Endodermal cell (in vitro differentiated cells): Measurements from ENCODE around the gene MED19. TPM values are rescaled to one million over a fixed set of nuclear protein-coding genes. Genes with fewer than 3 reads are reported as not detected.

ENCODE experiments used
- DNase-seq: peaks from one replicate; pipeline ENCODE4 v3.0.0-alpha.2; 2017
- H3K27ac ChIP-seq: 2 replicates; pipeline ENCODE4 v1.5.1; 2013; ENCODE audit warnings: mild to moderate bottlenecking, low read depth, low read length, moderate library complexity
- H3K27me3 ChIP-seq: 2 replicates; pipeline ENCODE4 v1.6.1; 2013; ENCODE audit warnings: mild to moderate bottlenecking, low read length, moderate library complexity; ENCODE audit not compliant: insufficient read depth, control insufficient read depth, poor library complexity, severe bottlenecking
- H3K36me3 ChIP-seq: 2 replicates; pipeline ENCODE4 v1.7.0; 2013; ENCODE audit warnings: mild to moderate bottlenecking, low read length, moderate library complexity; ENCODE audit not compliant: control insufficient read depth, insufficient read depth
- H3K4me1 ChIP-seq: one replicate; pipeline ENCODE4 v1.7.0; 2013; ENCODE audit warnings: low read length; ENCODE audit not compliant: control insufficient read depth, insufficient read depth
- H3K4me3 ChIP-seq: 2 replicates; pipeline ENCODE4 v1.5.1; 2013; ENCODE audit warnings: mild to moderate bottlenecking, low read length, moderate library complexity
- H3K9ac ChIP-seq: 2 replicates; pipeline ENCODE4 v1.6.1; 2013; ENCODE audit warnings: mild to moderate bottlenecking, low read length, moderate library complexity; ENCODE audit not compliant: poor library complexity, severe bottlenecking; ENCODE audit errors: extremely low read depth
- H3K9me3 ChIP-seq: 2 replicates; pipeline ENCODE4 v1.6.1; 2013; ENCODE audit warnings: mild to moderate bottlenecking, low read length, moderate library complexity; ENCODE audit not compliant: control insufficient read depth
- H3K27ac Mint-ChIP-seq: 2 replicates; pipeline ENCODE4 v1.8.0; 2020; ENCODE audit warnings: mixed read lengths
- H3K27me3 Mint-ChIP-seq: 2 replicates; pipeline ENCODE4 v1.8.0; 2021; ENCODE audit warnings: mild to moderate bottlenecking, mixed read lengths; ENCODE audit not compliant: insufficient read depth
- H3K36me3 Mint-ChIP-seq: 2 replicates; pipeline ENCODE4 v1.8.0; 2020; ENCODE audit warnings: low read depth, mixed read lengths
- H3K4me1 Mint-ChIP-seq: 2 replicates; pipeline ENCODE4 v1.8.0; 2020; ENCODE audit warnings: mixed read lengths
- H3K4me3 Mint-ChIP-seq: 2 replicates; pipeline ENCODE4 v1.8.0; 2020; ENCODE audit warnings: mild to moderate bottlenecking, moderate library complexity, mixed read lengths
- H3K9me3 Mint-ChIP-seq: 2 replicates; pipeline ENCODE4 v1.8.0; 2020; ENCODE audit warnings: mild to moderate bottlenecking, mixed read lengths
- CTCF ChIP-seq: fragments of 200-600 bp; sonication (generic); conservative IDR thresholded peaks from 2 replicates; pipeline ENCODE4 v1.5.0; 2021; ENCODE audit warnings: antibody characterized with exemption, mild to moderate bottlenecking
- WGBS, 2 experiments: methylation state at CpG; one replicate each; pipeline versions ENCODE4 v1.1.5 to v1.1.7; 2013; ENCODE audit warnings: missing lambda C conversion rate in 2 of 2, mixed read lengths in 1 of 2; ENCODE audit not compliant: insufficient coverage in 1 of 2, insufficient read length in 1 of 2; 5-methylcytosine and 5-hydroxymethylcytosine counted together
- long read RNA-seq, 4 experiments: library from polyadenylated mRNA in 2 of 4; library from RNA in 1 of 4; library from capped mRNA in 1 of 4; stranded (forward) in 3 of 4; unstranded in 1 of 4; transcript quantifications; one replicate each; pipeline ENCODE4 v2.0.0, GENCODE V29; 2020 to 2021; ENCODE audit warnings: inconsistent platforms in 1 of 4
- polyA plus RNA-seq, 2 experiments: library from polyadenylated mRNA; stranded (reverse); fragments of 50-300 nt; gene quantifications; one replicate each; pipeline ENCODE4 v1.2.3, GENCODE V29; 2013
- total RNA-seq, 2 donors: library from RNA; stranded (reverse); fragmentation: NEBNext Ultra II Directional in 1 of 2; extraction: Animal tissue kit (Norgen Biotek cat#: 25700) in 1 of 2; gene quantifications; 2 replicates in 1 of 2; 3 replicates in 1 of 2; pipeline ENCODE4 v1.2.1, GENCODE V29; 2021

Gene MED19, protein sequence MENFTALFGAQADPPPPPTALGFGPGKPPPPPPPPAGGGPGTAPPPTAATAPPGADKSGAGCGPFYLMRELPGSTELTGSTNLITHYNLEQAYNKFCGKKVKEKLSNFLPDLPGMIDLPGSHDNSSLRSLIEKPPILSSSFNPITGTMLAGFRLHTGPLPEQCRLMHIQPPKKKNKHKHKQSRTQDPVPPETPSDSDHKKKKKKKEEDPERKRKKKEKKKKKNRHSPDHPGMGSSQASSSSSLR
- total RNA-seq = 10 to 100 TPM; 18.5 TPM
- polyA plus RNA-seq (2013, experiment 1 of 2) = 30.2 TPM
- 28.0 TPM for polyA plus RNA-seq (2013, experiment 2 of 2)
- long read RNA-seq, experiment 1, transcript MED19-202 (5 exons, 1,203 nt) = major isoform, 8 of 17 reads
- long read RNA-seq, experiment 1, partial matches to known transcripts = 3 of 17 reads
- long read RNA-seq, experiment 1, other reads (novel, unspliced or antisense) = 6 of 17 reads
- long read RNA-seq, experiment 2, transcript MED19-202 (5 exons, 1,203 nt) = major isoform, 47 of 50 reads
- long read RNA-seq, experiment 2, partial matches to known transcripts = 0 of 50 reads
- long read RNA-seq, experiment 2, other reads (novel, unspliced or antisense) = 3 of 50 reads
- long read RNA-seq, experiment 3, transcript MED19-202 (5 exons, 1,203 nt) = major isoform, 13 of 17 reads
- long read RNA-seq, experiment 3, partial matches to known transcripts = 1 of 17 reads
- long read RNA-seq, experiment 3, other reads (novel, unspliced or antisense) = 1 of 17 reads
- long read RNA-seq, experiment 4, transcript MED19-202 (5 exons, 1,203 nt) = major isoform, 26 of 28 reads
- long read RNA-seq, experiment 4, partial matches to known transcripts = 1 of 28 reads
- long read RNA-seq, experiment 4, other reads (novel, unspliced or antisense) = 1 of 28 reads

- Mint-ChIP-seq H3K27me3 (no peaks in the 10 kb centered on the region), H3K9me3 (peaks cover 5% of the 10 kb centered on the region), H3K27ac (peak within 1 kb of the TSS; percentile 99), H3K4me1 (peaks cover 16% of the 10 kb centered on the region), H3K36me3 (peaks cover 24% of the 10 kb centered on the region), H3K4me3 (peak within 1 kb of the TSS; percentile 98)
- Histone ChIP-seq H3K27ac (peak within 1 kb of the TSS; percentile 96), H3K4me1 (peaks cover 3% of the 10 kb centered on the region), H3K4me3 (peak within 1 kb of the TSS; percentile 100), H3K9me3 (peaks cover 6% of the 10 kb centered on the region), H3K36me3 (peaks cover 22% of the 10 kb centered on the region), H3K27me3 (no peaks in the 10 kb centered on the region), H3K9ac (peak within 1 kb of the TSS; percentile 91)
- WGBS, 2 experiments = 11% methylated on average over 25 to 51 of the region's 51 CpGs
- DNase-seq = peak; percentile 98
- TF ChIP-seq CTCF = no peak
Measured at GRCh38 chr11:57711414-57712255, at the start of gene MED19. Gene MED19, minus strand, starts transcription at chr11:57712215. Its CDS starts 36 bp downstream, at chr11:57712179.

DNA sequence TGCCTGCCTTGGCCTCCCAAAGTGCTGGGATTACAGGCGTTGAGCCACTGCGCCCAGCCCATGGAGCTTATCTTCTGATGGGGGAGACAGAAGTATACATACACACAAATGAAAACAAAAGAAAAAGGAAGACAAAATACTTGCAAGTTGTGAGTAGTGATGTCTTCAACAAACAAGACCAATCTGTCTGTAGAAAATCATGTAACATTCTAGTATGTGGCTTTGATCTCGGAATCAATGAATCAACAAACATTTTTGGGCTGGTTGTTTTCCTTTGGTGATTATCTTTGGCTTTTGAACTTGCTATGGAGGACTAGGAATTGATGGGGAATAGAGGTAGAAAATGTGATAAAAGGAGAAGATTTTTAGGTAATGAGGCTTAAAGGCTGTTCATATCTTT lies 46.2 kb upstream of the MED19 start:
- DNase-seq = no peak
- Histone ChIP-seq H3K27me3 (no peaks in the 10 kb centered on the region), H3K9me3 (no peaks in the 10 kb centered on the region), H3K9ac (no peak overlapping the region), H3K27ac (no peak overlapping the region), H3K4me3 (no peak overlapping the region), H3K4me1 (no peaks in the 10 kb centered on the region), H3K36me3 (no peaks in the 10 kb centered on the region)
- Mint-ChIP-seq H3K36me3 (no peaks in the 10 kb centered on the region), H3K9me3 (no peaks in the 10 kb centered on the region), H3K27me3 (no peaks in the 10 kb centered on the region), H3K4me3 (no peak overlapping the region), H3K4me1 (peaks cover 9% of the 10 kb centered on the region), H3K27ac (no peak overlapping the region)
- WGBS, 2 experiments = 95 to 100% methylated on average over 1 to 2 of the region's 3 CpGs
- no peak for TF ChIP-seq CTCF

DNA sequence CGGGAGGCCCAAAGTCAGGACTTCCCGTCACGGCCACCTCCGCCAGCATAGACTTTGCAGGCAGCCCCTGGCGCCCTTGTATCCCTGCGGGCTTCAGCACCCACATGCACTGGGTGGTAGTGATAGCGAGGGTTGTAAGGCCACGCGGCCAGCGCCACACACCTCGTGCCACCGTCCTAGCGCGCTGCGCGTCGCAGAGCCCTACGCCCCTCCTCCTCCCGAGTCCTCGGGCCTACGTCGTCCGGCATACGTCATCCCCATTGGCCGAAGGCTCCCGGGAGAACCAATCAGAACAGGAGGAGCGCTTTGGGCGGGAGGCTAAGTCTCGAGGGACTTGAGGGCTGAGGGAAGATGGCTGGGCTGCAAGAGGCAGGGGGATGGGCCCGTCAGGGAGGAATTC lies 40.9 kb upstream of the MED19 start:
- no peaks in the 10 kb centered on the region for H3K27me3 Mint-ChIP-seq
- no peak overlapping the region for H3K4me3 Mint-ChIP-seq
- Histone ChIP-seq H3K4me3 (no peak overlapping the region), H3K27me3 (no peaks in the 10 kb centered on the region), H3K4me1 (no peaks in the 10 kb centered on the region), H3K9me3 (no peaks in the 10 kb centered on the region), H3K27ac (no peak overlapping the region), H3K9ac (no peak overlapping the region), H3K36me3 (no peaks in the 10 kb centered on the region)
- WGBS, 2 experiments = 96 to 98% methylated on average over 29 to 30 of the region's 30 CpGs
- TF ChIP-seq CTCF = no peak
- H3K36me3 Mint-ChIP-seq = peaks cover 2% of the 10 kb centered on the region
- H3K9me3 Mint-ChIP-seq = no peaks in the 10 kb centered on the region
- H3K4me1 Mint-ChIP-seq = peaks cover 20% of the 10 kb centered on the region
- no peak for DNase-seq
- no peak overlapping the region for H3K27ac Mint-ChIP-seq
